K562 (cell line): Measurements from ENCODE around the gene CSTA. TPM values are rescaled to one million over a fixed set of nuclear protein-coding genes. Genes with fewer than 3 reads are reported as not detected.

ENCODE experiments used
- ATAC-seq: fragments of 200-7000 bp; cut with Tn5 transposase; 3 replicates; pipeline ENCODE4 v1.9.1; 2020; ENCODE audit warnings: moderate library complexity
- BruUV-seq: library from RNA; stranded (reverse); fragments of 400-500 nt; replicated peaks from 2 replicates; lab custom pipeline; 2021; lab: Mats Ljungman, UMichigan
- CTCF ChIA-PET: fragments of 300-600 bp; formaldehyde crosslinking; extraction: SDS; loops from one replicate; lab custom pipeline; 2021; ENCODE audit warnings: low intra/inter-chr PET ratio; lab: Yijun Ruan, JAX
- POLR2A ChIA-PET: fragments of 300-600, 350-650 bp; sonication (Branson Sonifier 250); formaldehyde crosslinking; extraction: SDS; loops from one replicate; lab custom pipeline; 2021; ENCODE audit warnings: antibody characterized with exemption, inconsistent platforms; lab: Yijun Ruan, JAX
- DNase-seq, 4 experiments: peaks; one replicate each; pipeline versions ENCODE4 v3.0.0 to v3.0.0-alpha.2; 2011 to 2018; ENCODE audit warnings: low spot score in 3 of 4, mixed read lengths in 3 of 4; ENCODE audit errors: extremely low read depth in 1 of 4
- FAIRE-seq: peaks from 2 replicates; lab custom pipeline; 2011; peaks lifted over from hg19 to GRCh38; lab: Jason Lieb, UNC
- H2AFZ ChIP-seq: 2 replicates; pipeline ENCODE4 v1.6.0; 2011; ENCODE audit warnings: low read depth, low read length, control low read depth, inconsistent platforms
- H3K27ac ChIP-seq: fragments of 200-600 bp; 3 replicates; pipeline ENCODE4 v1.8.0; 2011; ENCODE audit warnings: low read depth, mild to moderate bottlenecking, control low read depth, inconsistent platforms, low read length, moderate library complexity, mixed read lengths; ENCODE audit errors: extremely low read depth
- H3K27me3 ChIP-seq, 2 experiments: fragments of 300-600 bp in 1 of 2; 2 replicates in 1 of 2; 3 replicates in 1 of 2; pipeline versions ENCODE4 v1.6.0 to v1.8.0; 2011; ENCODE audit warnings: inconsistent platforms in 2 of 2, low read length in 2 of 2, mild to moderate bottlenecking in 1 of 2, mixed read lengths in 1 of 2, moderate library complexity in 1 of 2; ENCODE audit not compliant: control insufficient read depth in 2 of 2, insufficient read depth in 2 of 2
- H3K36me3 ChIP-seq: fragments of 300-600 bp; 3 replicates; pipeline ENCODE4 v1.8.0; 2011; ENCODE audit warnings: mild to moderate bottlenecking, low read length, inconsistent platforms; ENCODE audit not compliant: control insufficient read depth, insufficient read depth
- H3K4me1 ChIP-seq, 2 experiments: fragments of 200-600 bp in 1 of 2; replicated peaks in 1 of 2; 2 replicates in 1 of 2; 3 replicates in 1 of 2; pipeline versions ENCODE4 v1.5.1 to v1.8.0; 2011; ENCODE audit warnings: inconsistent platforms in 2 of 2, low read length in 2 of 2, mild to moderate bottlenecking in 1 of 2, mixed read lengths in 1 of 2, moderate library complexity in 1 of 2; ENCODE audit not compliant: control insufficient read depth in 2 of 2, insufficient read depth in 2 of 2
- H3K4me2 ChIP-seq: 2 replicates; pipeline ENCODE4 v1.6.1; 2011; ENCODE audit warnings: low read length, control low read depth, inconsistent platforms, mixed read lengths; ENCODE audit not compliant: insufficient read depth
- H3K4me3 ChIP-seq: fragments of 200-600 bp; sonication (generic), shearing (Covaris generic); 2 replicates; pipeline ENCODE4 v1.5.1; 2016; ENCODE audit warnings: control low read depth, inconsistent platforms
- H3K79me2 ChIP-seq: fragments of 200-600 bp; 3 replicates; pipeline ENCODE4 v1.8.0; 2011; ENCODE audit warnings: low read length, inconsistent platforms; ENCODE audit not compliant: control insufficient read depth, insufficient read depth
- H3K9ac ChIP-seq, 2 experiments: 2 replicates each; pipeline versions ENCODE4 v1.6.0 to v1.6.1; 2011; ENCODE audit warnings: low read depth in 2 of 2, low read length in 2 of 2, control low read depth in 1 of 2, inconsistent platforms in 1 of 2, mild to moderate bottlenecking in 1 of 2, mixed read lengths in 1 of 2; ENCODE audit not compliant: insufficient read depth in 1 of 2
- H3K9me1 ChIP-seq: one replicate; pipeline ENCODE4 v1.6.0; 2011; ENCODE audit warnings: inconsistent platforms, mild to moderate bottlenecking, low read length, moderate library complexity; ENCODE audit not compliant: control insufficient read depth, insufficient read depth
- H3K9me3 ChIP-seq: replicated peaks from 2 replicates; pipeline ENCODE4 v1.5.1; 2011; ENCODE audit warnings: low read depth, low read length, inconsistent platforms; ENCODE audit not compliant: control insufficient read depth, insufficient read depth
- H4K20me1 ChIP-seq: replicated peaks from 2 replicates; pipeline ENCODE4 v1.6.1; 2011; ENCODE audit warnings: low read length, inconsistent platforms, mixed read lengths; ENCODE audit not compliant: control insufficient read depth, insufficient read depth
- ADNP ChIP-seq: fragments of 200-800 bp; sonication (Bioruptor generic); IDR thresholded peaks from 2 replicates; pipeline ENCODE4 v1.6.1; 2016; ENCODE audit warnings: missing genetic modification characterization, missing compliant biosample characterization
- IFI16 ChIP-seq: fragments of 250-450 bp; sonication (Bioruptor Pico); IDR thresholded peaks from 2 replicates; pipeline ENCODE4 v2.1.2; 2022; ENCODE audit warnings: mild to moderate bottlenecking, inconsistent platforms
- IRF2 ChIP-seq: sonication (generic); formaldehyde crosslinking; IDR thresholded peaks from 2 replicates; pipeline ENCODE4 v1.8.1; 2022; ENCODE audit warnings: mild to moderate bottlenecking, missing genetic modification reagents
- PYGO2 ChIP-seq: fragments of 450-650 bp; IDR thresholded peaks from 2 replicates; pipeline ENCODE4 v1.6.1; 2016; ENCODE audit warnings: mild to moderate bottlenecking, missing genetic modification characterization, moderate library complexity, missing compliant biosample characterization
- SMAD4 ChIP-seq: fragments of 250-450 bp; sonication (Bioruptor Pico); conservative IDR thresholded peaks from 2 replicates; pipeline ENCODE4 v1.8.0; 2021; ENCODE audit warnings: inconsistent platforms, mild to moderate bottlenecking, moderate library complexity
- SOX6 ChIP-seq: fragments of 450-650 bp; IDR thresholded peaks from 2 replicates; pipeline ENCODE4 v1.6.1; 2014; ENCODE audit warnings: mild to moderate bottlenecking
- WGBS: fragments of 100-300 bp; shearing (Covaris generic); methylation state at CpG from one replicate; pipeline ENCODE4 v1.1.6; 2016; ENCODE audit warnings: low coverage, mixed read lengths; ENCODE audit not compliant: insufficient coverage; ENCODE audit errors: missing lambda C conversion rate; 5-methylcytosine and 5-hydroxymethylcytosine counted together
- in situ Hi-C: fragments of 300-500 bp; cut with MboI; formaldehyde crosslinking; loops from 4 replicates; pipeline ENCODE4 v1.15.0; 2018; ENCODE audit warnings: inconsistent platforms, mixed read lengths
- intact Hi-C: fragments of 100-400 bp; cut with micrococcal nuclease; formaldehyde crosslinking; loops from 2 replicates; pipeline ENCODE4 v1.14.2; 2022
- polyA plus RNA-seq, 8 experiments: library from polyadenylated mRNA; depleted of rRNA in 4 of 8; stranded (reverse) in 5 of 8; unstranded in 3 of 8; fragments of >200 nt; fragmentation: Nextera tagmentation in 2 of 8; fragmentation: Illumina TruSeq in 1 of 8; extraction: Ambion mirVana in 2 of 8; extraction: Trizol in 1 of 8; gene quantifications; 2 replicates each; pipeline versions ENCODE4 v1.2.1 to v1.2.3, GENCODE V29; 2011 to 2014; ENCODE audit warnings: inconsistent platforms in 1 of 8, missing spikeins in 1 of 8
- total RNA-seq, 7 experiments: library from RNA; depleted of rRNA in 6 of 7; stranded (reverse); fragments of >200 nt in 6 of 7; fragmentation: Illumina TruSeq in 2 of 7; extraction: Trizol in 2 of 7; gene quantifications; 2 replicates each; pipeline versions ENCODE4 v1.2.1 to v1.2.3, GENCODE V29; 2011 to 2021; ENCODE audit warnings: low replicate concordance in 1 of 7
- TF ChIP-seq, protein P1 (sequence below): sonication (generic); formaldehyde crosslinking; IDR thresholded peaks from 2 replicates; pipeline ENCODE4 v1.8.1; 2023; ENCODE audit warnings: mild to moderate bottlenecking, missing genetic modification reagents
- TF ChIP-seq, protein P2 (sequence below): sonication (generic); formaldehyde crosslinking; IDR thresholded peaks from 2 replicates; pipeline ENCODE4 v1.8.0; 2023; ENCODE audit warnings: mild to moderate bottlenecking, missing genetic modification reagents

Gene CSTA
- total and polyA plus RNA-seq, 9 of the 15 experiments (the other 6 are each of a cell fraction or from before 2014, with no cell fraction given), result 0.11 to 3.1 (median 1.1) TPM

GRCh38 chr3:122349171-122349570, 24.1 kb downstream of the CSTA start:
- no peak overlapping the region for H3K9ac ChIP-seq
- ATAC-seq, result no peak
- no TSS peak for BruUV-seq
- in situ Hi-C loops (no loop called here), intact Hi-C loops (no loop called here)
- no peak for DNase-seq
- H3K4me3 ChIP-seq, result no peak overlapping the region
- CTCF ChIA-PET, result no interaction called here
- WGBS, result 30% methylated on average over 1 of the region's 1 CpG
- TF ChIP-seq IRF2 (CRISPR knock-in tag), result no peak
- TF ChIP-seq, protein P1, sequence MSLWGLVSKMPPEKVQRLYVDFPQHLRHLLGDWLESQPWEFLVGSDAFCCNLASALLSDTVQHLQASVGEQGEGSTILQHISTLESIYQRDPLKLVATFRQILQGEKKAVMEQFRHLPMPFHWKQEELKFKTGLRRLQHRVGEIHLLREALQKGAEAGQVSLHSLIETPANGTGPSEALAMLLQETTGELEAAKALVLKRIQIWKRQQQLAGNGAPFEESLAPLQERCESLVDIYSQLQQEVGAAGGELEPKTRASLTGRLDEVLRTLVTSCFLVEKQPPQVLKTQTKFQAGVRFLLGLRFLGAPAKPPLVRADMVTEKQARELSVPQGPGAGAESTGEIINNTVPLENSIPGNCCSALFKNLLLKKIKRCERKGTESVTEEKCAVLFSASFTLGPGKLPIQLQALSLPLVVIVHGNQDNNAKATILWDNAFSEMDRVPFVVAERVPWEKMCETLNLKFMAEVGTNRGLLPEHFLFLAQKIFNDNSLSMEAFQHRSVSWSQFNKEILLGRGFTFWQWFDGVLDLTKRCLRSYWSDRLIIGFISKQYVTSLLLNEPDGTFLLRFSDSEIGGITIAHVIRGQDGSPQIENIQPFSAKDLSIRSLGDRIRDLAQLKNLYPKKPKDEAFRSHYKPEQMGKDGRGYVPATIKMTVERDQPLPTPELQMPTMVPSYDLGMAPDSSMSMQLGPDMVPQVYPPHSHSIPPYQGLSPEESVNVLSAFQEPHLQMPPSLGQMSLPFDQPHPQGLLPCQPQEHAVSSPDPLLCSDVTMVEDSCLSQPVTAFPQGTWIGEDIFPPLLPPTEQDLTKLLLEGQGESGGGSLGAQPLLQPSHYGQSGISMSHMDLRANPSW (CRISPR knock-in tag), result no peak
- no peak for TF ChIP-seq PYGO2 (tag)
- TF ChIP-seq, protein P2, sequence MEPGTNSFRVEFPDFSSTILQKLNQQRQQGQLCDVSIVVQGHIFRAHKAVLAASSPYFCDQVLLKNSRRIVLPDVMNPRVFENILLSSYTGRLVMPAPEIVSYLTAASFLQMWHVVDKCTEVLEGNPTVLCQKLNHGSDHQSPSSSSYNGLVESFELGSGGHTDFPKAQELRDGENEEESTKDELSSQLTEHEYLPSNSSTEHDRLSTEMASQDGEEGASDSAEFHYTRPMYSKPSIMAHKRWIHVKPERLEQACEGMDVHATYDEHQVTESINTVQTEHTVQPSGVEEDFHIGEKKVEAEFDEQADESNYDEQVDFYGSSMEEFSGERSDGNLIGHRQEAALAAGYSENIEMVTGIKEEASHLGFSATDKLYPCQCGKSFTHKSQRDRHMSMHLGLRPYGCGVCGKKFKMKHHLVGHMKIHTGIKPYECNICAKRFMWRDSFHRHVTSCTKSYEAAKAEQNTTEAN (CRISPR knock-in tag), result no peak
- no peak for TF ChIP-seq SMAD4 (CRISPR knock-in tag)
- no peak for TF ChIP-seq SOX6
- TF ChIP-seq IFI16 (CRISPR knock-in tag), result no peak
- TF ChIP-seq ADNP (tag), result no peak
- no peak overlapping the region for H3K27ac ChIP-seq
- no peaks in the 10 kb centered on the region for H4K20me1 ChIP-seq
- no peaks in the 10 kb centered on the region for H3K9me1 ChIP-seq
- POLR2A ChIA-PET, result interaction anchor here (1.0 kb wide), 1 partner anchor 10 kb away, joined by 3 read pairs; no protein-coding TSS in a partner anchor
- H3K27me3 ChIP-seq, result no peaks in the 10 kb centered on the region
- no peaks in the 10 kb centered on the region; a peak in 2 of 5 replicates for H3K4me1 ChIP-seq
- no peaks in the 10 kb centered on the region for H3K36me3 ChIP-seq
- no peaks in the 10 kb centered on the region for H3K9me3 ChIP-seq
- no peak for FAIRE-seq
- no peaks in the 10 kb centered on the region for H3K79me2 ChIP-seq
- H2AFZ ChIP-seq, result no peak overlapping the region
- no peak overlapping the region for H3K4me2 ChIP-seq
